ENCODE results near the gene FBXL2. TPM values are rescaled to one million over a fixed set of nuclear protein-coding genes. Genes with fewer than 3 reads are reported as not detected.

FBXL2 gene
- total RNA-seq, 3 donors from 2014 or later, result 7.7 to 24.9 (median 19.7) TPM

GRCh38 chr3:33430061-33430460, 152.8 kb downstream of the FBXL2 start:
- H3K4me1 ChIP-seq, result no peaks in the 10 kb centered on the region

DNA sequence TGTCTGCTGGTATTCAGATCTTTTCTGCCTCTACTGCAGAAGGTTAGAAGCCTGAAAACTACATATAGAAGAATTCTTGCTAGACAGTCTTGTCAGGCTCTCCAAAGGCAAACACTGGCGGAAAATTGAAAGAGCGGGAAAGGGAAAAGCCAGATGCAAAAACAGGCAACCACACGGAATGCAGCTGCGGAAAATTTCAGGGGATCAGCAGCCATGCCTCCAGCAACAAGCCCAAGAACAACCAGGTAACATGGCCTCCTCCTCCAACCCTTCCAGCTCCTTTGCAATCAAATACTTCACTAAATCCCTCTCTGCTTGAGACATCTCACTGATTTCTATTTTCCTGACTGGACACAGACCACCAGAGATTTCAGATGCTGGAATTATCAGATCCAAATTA, 153.3 kb downstream of the FBXL2 start:
- intact Hi-C loops (cut with DNase I; ENCODE audit: low total_unique reads), result no loop called here
- H3K27me3 ChIP-seq, result no peaks in the 10 kb centered on the region
- no peaks in the 10 kb centered on the region for H3K9me3 ChIP-seq
- no peaks in the 10 kb centered on the region for H3K36me3 ChIP-seq
- H3K4me3 ChIP-seq, result no peak overlapping the region
- no peak overlapping the region for H3K27ac ChIP-seq
- TF ChIP-seq POLR2A (IDR thresholded peaks at IDR 0.05) (no peak), POLR2AphosphoS5 (IDR thresholded peaks at IDR 0.05) (no peak), CTCF (IDR thresholded peaks at IDR 0.05) (no peak)
- H3K4me1 ChIP-seq, result peaks cover 0 to 3% of the 10 kb centered on the region in 2 donors
- DNase-seq (ENCODE audit: low spot score in 2 of 2), result no peak

More at GRCh38 chr3:33430061-33430460, 152.8 kb downstream of the FBXL2 start:
- Histone ChIP-seq H3K9me3 (no peaks in the 10 kb centered on the region), H3K27me3 (no peaks in the 10 kb centered on the region), H3K36me3 (no peaks in the 10 kb centered on the region), H3K4me3 (no peak overlapping the region), H3K27ac (no peak overlapping the region)
- DNase-seq (ENCODE audit: low spot score in 2 of 2), result no peak
- intact Hi-C loops (cut with DNase I; ENCODE audit: low total_unique reads), result no loop called here
- TF ChIP-seq POLR2A (IDR thresholded peaks at IDR 0.05), result no peak

DNA sequence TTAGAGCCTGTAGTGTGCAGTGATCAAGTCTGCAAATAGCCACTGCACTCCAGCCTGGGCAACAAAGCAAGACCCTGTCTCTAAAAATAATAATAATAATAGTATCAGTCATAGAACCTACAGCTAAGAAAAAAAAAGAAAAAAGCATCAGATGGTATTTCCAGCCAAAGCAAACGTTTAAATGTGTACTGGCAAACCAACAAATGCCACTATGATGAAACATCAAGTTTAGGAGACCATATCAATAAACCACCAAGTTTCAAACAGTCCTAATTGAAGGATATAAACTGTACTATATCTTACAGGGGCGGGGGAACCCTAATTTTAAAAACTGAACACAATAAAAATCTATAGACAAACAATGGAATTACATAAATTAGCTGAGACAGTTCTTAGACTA, 156.6 kb downstream of the FBXL2 start:
- Histone ChIP-seq H3K4me1 (peaks cover 0 to 13% of the 10 kb centered on the region in 2 donors), H3K27me3 (no peaks in the 10 kb centered on the region), H3K9me3 (no peaks in the 10 kb centered on the region), H3K27ac (no peak overlapping the region), H3K36me3 (no peaks in the 10 kb centered on the region), H3K4me3 (no peak overlapping the region)
- intact Hi-C loops (cut with DNase I; ENCODE audit: low total_unique reads), result no loop called here
- DNase-seq (ENCODE audit: low spot score in 2 of 2), result no peak
- TF ChIP-seq POLR2AphosphoS5 (IDR thresholded peaks at IDR 0.05) (no peak), POLR2A (IDR thresholded peaks at IDR 0.05) (no peak), CTCF (IDR thresholded peaks at IDR 0.05) (no peak)

Other genes starting within 250 kb of the FBXL2 start
- 10 to 100 TPM; 42.3 to 70.2 (median 51.1) TPM for gene GLB1, start 180.3 kb upstream of the FBXL2 start, total RNA-seq
- 10 to 100 TPM in 1 of 3 donors, 1 to 10 TPM in 2; 6.9 to 10.1 (median 7.2) TPM for gene TMPPE, start 180.3 kb upstream of the FBXL2 start, total RNA-seq
- 100 to 1,000 TPM; 158 to 535 (median 180) TPM for gene CRTAP, start 163.4 kb upstream of the FBXL2 start, total RNA-seq
- gene SUSD5, start 58.6 kb upstream of the FBXL2 start, total RNA-seq, result 1 to 10 TPM in 2 of 3 donors, under 1 TPM in 1; 0.66 to 4.2 (median 3.8) TPM
- 10 to 100 TPM; 55.2 to 73.8 (median 69.5) TPM for gene UBP1, start 163.0 kb downstream of the FBXL2 start, total RNA-seq

Data from breast epithelium (tissue), 4 donors.